ENCODE measurements around the gene CYSRT1. TPM values are rescaled to one million over a fixed set of nuclear protein-coding genes. Genes with fewer than 3 reads are reported as not detected.
"Not testable (repeated sequence)": the region's sequence is repeated elsewhere in the genome, so short reads cannot be mapped to it uniquely, and the experiment has no call there.

The CYSRT1 gene
- total RNA-seq, 1 donor from 2014 or later, result 0.27 TPM

DNA sequence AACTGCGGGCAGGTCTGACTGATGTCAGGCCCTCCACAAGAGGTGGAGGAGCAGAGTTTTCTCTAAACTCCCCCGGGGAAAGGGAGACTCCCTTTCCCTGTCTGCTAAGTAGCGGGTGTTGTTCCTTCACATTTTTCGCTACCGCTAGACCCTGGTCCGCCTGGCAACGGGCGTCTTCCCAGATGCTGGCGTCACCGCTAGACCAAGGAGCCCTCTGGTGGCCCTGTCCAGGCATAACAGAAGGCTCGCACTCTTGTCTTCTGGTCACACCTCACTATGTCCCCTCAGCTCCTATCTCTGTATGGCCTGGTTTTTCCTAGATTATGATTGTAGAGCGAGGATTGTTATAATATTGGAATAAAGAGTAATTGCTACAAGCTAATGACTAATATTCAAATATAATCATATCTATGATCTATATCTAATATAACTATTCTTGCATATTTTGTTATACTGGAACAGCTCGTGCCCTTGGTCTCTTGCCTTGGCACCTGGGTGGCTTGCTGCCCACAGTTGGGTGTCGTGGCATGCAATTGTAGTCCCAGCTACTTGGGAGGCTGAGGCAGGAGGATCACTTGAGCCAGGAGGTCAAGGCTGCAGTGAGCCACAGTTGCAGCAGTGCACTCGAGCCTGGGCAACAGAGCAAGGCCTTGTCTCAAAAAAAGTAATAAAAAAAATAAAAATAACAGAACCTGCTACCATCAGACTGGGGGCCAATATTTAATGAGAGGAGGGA is 37.4 kb downstream of the CYSRT1 start:
- intact Hi-C loops (cut with micrococcal nuclease); H3K4me3 ChIP-seq; DNase-seq; H3K9me3 ChIP-seq (replicated peaks); H3K27me3 ChIP-seq (ENCODE audit: low read depth); H3K27ac ChIP-seq (replicated peaks): not testable (repeated sequence)
- peaks cover 63% of the 10 kb centered on the region for H3K36me3 ChIP-seq
- peaks cover 29% of the 10 kb centered on the region for H3K4me1 ChIP-seq
- TF ChIP-seq CTCF (IDR thresholded peaks at IDR 0.05; ENCODE audit: borderline replicate concordance), result peak; percentile 70

GRCh38 chr9:137262909-137263285 is 37.9 kb downstream of the CYSRT1 start:
- intact Hi-C loops (cut with micrococcal nuclease), result no loop called here
- no peak for DNase-seq
- Histone ChIP-seq H3K4me3 (no peak overlapping the region), H3K27me3 (ENCODE audit: low read depth) (no peaks in the 10 kb centered on the region), H3K9me3 (replicated peaks) (no peaks in the 10 kb centered on the region), H3K36me3 (peaks cover 65% of the 10 kb centered on the region), H3K4me1 (peaks cover 35% of the 10 kb centered on the region), H3K27ac (replicated peaks) (no peak overlapping the region)
- no peak for TF ChIP-seq CTCF (IDR thresholded peaks at IDR 0.05; ENCODE audit: borderline replicate concordance)

- H3K4me3 ChIP-seq, result no peak overlapping the region
- DNase-seq, result no peak
These were observed 38.5 kb downstream of the CYSRT1 start for GRCh38 chr9:137263506-137263905.

GRCh38 chr9:137264067-137264466 is 39.1 kb downstream of the CYSRT1 start:
- Histone ChIP-seq H3K27me3 (ENCODE audit: low read depth) (no peaks in the 10 kb centered on the region), H3K4me1 (peaks cover 43% of the 10 kb centered on the region), H3K9me3 (replicated peaks) (no peaks in the 10 kb centered on the region), H3K36me3 (peaks cover 54% of the 10 kb centered on the region), H3K27ac (replicated peaks) (no peak overlapping the region), H3K4me3 (no peak overlapping the region)
- DNase-seq, result no peak
- TF ChIP-seq CTCF (IDR thresholded peaks at IDR 0.05; ENCODE audit: borderline replicate concordance), result no peak
- intact Hi-C loops (cut with micrococcal nuclease), result no loop called here

More at GRCh38 chr9:137263506-137263905, 38.5 kb downstream of the CYSRT1 start:
- Histone ChIP-seq H3K36me3 (peaks cover 59% of the 10 kb centered on the region), H3K4me1 (peaks cover 41% of the 10 kb centered on the region), H3K27ac (replicated peaks) (no peak overlapping the region), H3K27me3 (ENCODE audit: low read depth) (no peaks in the 10 kb centered on the region), H3K9me3 (replicated peaks) (no peaks in the 10 kb centered on the region)
- intact Hi-C loops (cut with micrococcal nuclease), result no loop called here
- no peak for TF ChIP-seq CTCF (IDR thresholded peaks at IDR 0.05; ENCODE audit: borderline replicate concordance)

DNA sequence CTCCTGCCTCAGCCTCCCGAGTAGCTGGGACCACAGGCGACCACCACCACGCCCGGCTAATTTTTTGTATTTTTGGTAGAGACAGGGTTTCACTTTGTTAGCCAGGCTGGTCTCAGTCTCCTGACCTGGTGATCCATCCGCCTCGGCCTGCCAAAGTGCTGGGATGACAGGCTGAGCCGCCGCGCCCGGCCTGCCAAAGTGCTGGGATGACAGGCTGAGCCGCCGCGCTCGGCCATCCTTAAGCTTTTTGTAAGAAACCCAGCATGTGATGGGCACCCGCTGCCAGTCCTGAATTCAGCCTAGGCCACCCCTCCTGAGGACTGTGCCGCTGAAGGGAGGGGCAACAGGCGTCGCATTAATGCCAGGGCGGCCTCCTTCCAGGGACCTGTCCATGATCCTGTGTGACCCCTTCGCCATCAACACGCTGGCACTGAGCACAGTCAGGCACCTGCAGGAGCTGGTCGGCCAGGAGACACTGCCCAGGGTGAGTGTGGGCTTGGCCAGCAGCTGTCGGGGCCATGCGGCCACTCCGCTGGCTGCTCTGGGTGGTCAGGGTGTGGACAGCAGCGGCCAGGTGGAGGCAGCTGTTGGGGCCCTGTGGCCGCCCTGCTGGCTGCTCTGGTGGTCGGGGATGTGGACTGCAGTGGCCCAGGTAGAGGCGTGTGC is 40.7 kb downstream of the CYSRT1 start:
- intact Hi-C loops (cut with micrococcal nuclease), result no loop called here
- DNase-seq, result no peak

More for the DNA sequence above, 40.7 kb downstream of the CYSRT1 start:
- Histone ChIP-seq H3K27me3 (ENCODE audit: low read depth) (no peaks in the 10 kb centered on the region), H3K36me3 (peaks cover 57% of the 10 kb centered on the region), H3K9me3 (replicated peaks) (no peaks in the 10 kb centered on the region), H3K4me3 (no peak overlapping the region), H3K4me1 (peaks cover 57% of the 10 kb centered on the region), H3K27ac (replicated peaks) (no peak overlapping the region)
- no peak for TF ChIP-seq CTCF (IDR thresholded peaks at IDR 0.05; ENCODE audit: borderline replicate concordance)
